Stimulated activated CD8-positive, alpha-beta memory T cell treated with anti-CD3 and anti-CD28 coated beads, Interleukin-7, amount 100 ng/mL, for 24 hours (primary cell): ENCODE results near the gene BTRC.

Source experiments
- DNase-seq: peaks from one replicate; pipeline ENCODE4 v3.0.0-alpha.2; 2020; ENCODE audit warnings: low read depth

Gene BTRC

GRCh38 chr10:101484175-101484745, 130.3 kb downstream of the BTRC start:
- DNase-seq, result no peak

- no peak for DNase-seq
Observed at GRCh38 chr10:101485207-101485606, 131.2 kb downstream of the BTRC start.

GRCh38 chr10:101485681-101486554, 132.0 kb downstream of the BTRC start:
- DNase-seq, result no peak

- no peak for DNase-seq
Observed at GRCh38 chr10:101487399-101487798, 133.4 kb downstream of the BTRC start.

GRCh38 chr10:101489355-101489754, 135.4 kb downstream of the BTRC start:
- no peak for DNase-seq

GRCh38 chr10:101490026-101490425, 136.1 kb downstream of the BTRC start:
- DNase-seq, result no peak

- no peak for DNase-seq
Observed at GRCh38 chr10:101492205-101492604, 138.2 kb downstream of the BTRC start.

- DNase-seq, result no peak
Observed at GRCh38 chr10:101492814-101493213, 138.8 kb downstream of the BTRC start.

GRCh38 chr10:101493249-101493648, 139.3 kb downstream of the BTRC start:
- no peak for DNase-seq

- DNase-seq, result no peak
Observed at GRCh38 chr10:101493782-101494281, 139.9 kb downstream of the BTRC start.

- no peak for DNase-seq
Observed at GRCh38 chr10:101494650-101495049, 140.7 kb downstream of the BTRC start.

GRCh38 chr10:101495324-101495925, 141.5 kb downstream of the BTRC start:
- no peak for DNase-seq

- DNase-seq, result no peak
Observed at GRCh38 chr10:101504438-101504837, 150.5 kb downstream of the BTRC start.

- no peak for DNase-seq
Observed at GRCh38 chr10:101506829-101507661, 153.1 kb downstream of the BTRC start.

- no peak for DNase-seq
Observed at GRCh38 chr10:101507828-101508227, 153.9 kb downstream of the BTRC start.

- DNase-seq, result no peak
Observed at GRCh38 chr10:101511938-101512337, 158.0 kb downstream of the BTRC start.

- DNase-seq, result no peak
Observed at GRCh38 chr10:101512738-101513137, 158.8 kb downstream of the BTRC start.

GRCh38 chr10:101513733-101514132, 159.8 kb downstream of the BTRC start:
- DNase-seq, result no peak

- no peak for DNase-seq
Observed at GRCh38 chr10:101525848-101526247, 171.9 kb downstream of the BTRC start.

GRCh38 chr10:101529207-101529606, 175.2 kb downstream of the BTRC start:
- no peak for DNase-seq

GRCh38 chr10:101529725-101530553, 176.0 kb downstream of the BTRC start:
- DNase-seq, result no peak
